Neural cell (in vitro differentiated cells): ENCODE measurements around the gene CDKN1B. TPM values are rescaled to one million over a fixed set of nuclear protein-coding genes. Genes with fewer than 3 reads are reported as not detected.

ENCODE experiments used
- H2AFZ ChIP-seq: fragments of 200-600, 300-800 bp; sonication (generic), shearing (Covaris generic); 2 replicates; pipeline ENCODE4 v1.6.0; 2014; ENCODE audit warnings: low read depth, mild to moderate bottlenecking, antibody characterized with exemption, low read length, moderate library complexity
- H3F3A ChIP-seq: fragments of 200-600 bp; shearing (Covaris generic); 2 replicates; pipeline ENCODE4 v1.6.1; 2016; ENCODE audit warnings: mild to moderate bottlenecking, moderate library complexity, mixed read lengths, antibody characterized with exemption, low read length; ENCODE audit not compliant: insufficient read depth, poor library complexity, severe bottlenecking
- H3K27ac ChIP-seq: fragments of 200-600, 300-800 bp; sonication (generic), shearing (Covaris generic); 2 replicates; pipeline ENCODE4 v1.5.1; 2014; ENCODE audit warnings: mild to moderate bottlenecking, low read length, moderate library complexity
- H3K27me3 ChIP-seq: fragments of 300-800, 200-600 bp; sonication (generic), shearing (Covaris generic); 2 replicates; pipeline ENCODE4 v1.6.0; 2014; ENCODE audit warnings: mild to moderate bottlenecking, low read depth, low read length, moderate library complexity; ENCODE audit not compliant: insufficient read depth
- H3K36me3 ChIP-seq: fragments of 300-800, 200-600 bp; sonication (generic), shearing (Covaris generic); 2 replicates; pipeline ENCODE4 v1.5.1; 2014; ENCODE audit warnings: mild to moderate bottlenecking, antibody characterized with exemption, low read length, moderate library complexity; ENCODE audit not compliant: insufficient read depth
- H3K4me2 ChIP-seq: fragments of 300-800, 200-600 bp; sonication (generic), shearing (Covaris generic); 2 replicates; pipeline ENCODE4 v1.6.0; 2014; ENCODE audit warnings: mild to moderate bottlenecking, low read length
- H3K4me3 ChIP-seq: fragments of 300-800, 200-600 bp; sonication (generic), shearing (Covaris generic); 2 replicates; pipeline ENCODE4 v1.5.1; 2014; ENCODE audit warnings: mild to moderate bottlenecking, low read length, moderate library complexity
- H3K79me2 ChIP-seq: fragments of 200-600 bp; shearing (Covaris generic); replicated peaks from 2 replicates; pipeline ENCODE4 v1.6.0; 2014; ENCODE audit warnings: mild to moderate bottlenecking, low read length, moderate library complexity; ENCODE audit not compliant: insufficient read depth
- H3K9ac ChIP-seq: fragments of 300-800, 200-600 bp; sonication (generic), shearing (Covaris generic); 2 replicates; pipeline ENCODE4 v1.6.1; 2016; ENCODE audit warnings: mild to moderate bottlenecking, low read length, mixed read lengths
- H3K9me2 ChIP-seq: fragments of 200-600 bp; shearing (Covaris generic); 2 replicates; pipeline ENCODE4 v1.6.1; 2016; ENCODE audit warnings: mild to moderate bottlenecking, low read length, mixed read lengths; ENCODE audit not compliant: insufficient read depth
- H3K9me3 ChIP-seq: fragments of 200-600, 300-800 bp; sonication (generic), shearing (Covaris generic); 2 replicates; pipeline ENCODE4 v1.6.1; 2016; ENCODE audit warnings: mild to moderate bottlenecking, mixed run types, low read length, moderate library complexity, mixed read lengths
- H4K20me1 ChIP-seq: fragments of 200-600 bp; shearing (Covaris generic); 2 replicates; pipeline ENCODE4 v1.6.1; 2016; ENCODE audit warnings: mild to moderate bottlenecking, mixed run types; ENCODE audit not compliant: insufficient read depth
- CTCF ChIP-seq: fragments of 450-650 bp; IDR thresholded peaks from 2 replicates; pipeline ENCODE4 v1.5.1; 2014; ENCODE audit warnings: antibody characterized with exemption, mild to moderate bottlenecking, moderate library complexity; ENCODE audit not compliant: poor library complexity, severe bottlenecking
- EP300 ChIP-seq: fragments of 450-650 bp; conservative IDR thresholded peaks from 2 replicates; pipeline ENCODE4 v1.6.1; 2014; ENCODE audit warnings: antibody characterized with exemption, mild to moderate bottlenecking, moderate library complexity; ENCODE audit not compliant: poor library complexity, severe bottlenecking
- EZH2 ChIP-seq: fragments of 200-600, 300-800 bp; shearing (Covaris generic), sonication (generic); IDR thresholded peaks from 2 replicates; pipeline ENCODE4 v1.6.1; 2014; ENCODE audit warnings: antibody characterized with exemption, low read length, borderline replicate concordance, mild to moderate bottlenecking; ENCODE audit not compliant: insufficient read depth, poor library complexity, severe bottlenecking
- MXI1 ChIP-seq: fragments of 450-650 bp; conservative IDR thresholded peaks from 2 replicates; pipeline ENCODE4 v1.6.1; 2014; ENCODE audit warnings: antibody characterized with exemption, mild to moderate bottlenecking; ENCODE audit not compliant: poor library complexity, severe bottlenecking
- POLR2AphosphoS5 ChIP-seq: IDR thresholded peaks from 2 replicates; pipeline ENCODE4 v1.6.1; 2012
- RAD21 ChIP-seq: fragments of 450-650 bp; conservative IDR thresholded peaks from 2 replicates; pipeline ENCODE4 v1.6.1; 2014; ENCODE audit warnings: antibody characterized with exemption, mild to moderate bottlenecking, moderate library complexity
- REST ChIP-seq: IDR thresholded peaks from 2 replicates; pipeline ENCODE4 v1.6.1; 2012; ENCODE audit warnings: borderline replicate concordance
- SMC3 ChIP-seq: fragments of 450-650 bp; conservative IDR thresholded peaks from 2 replicates; pipeline ENCODE4 v1.6.1; 2014; ENCODE audit warnings: antibody characterized with exemption, mild to moderate bottlenecking, moderate library complexity; ENCODE audit not compliant: poor library complexity
- TAF1 ChIP-seq: IDR thresholded peaks from 2 replicates; pipeline ENCODE4 v1.6.1; 2012; ENCODE audit warnings: low read depth
- polyA plus RNA-seq: library from polyadenylated mRNA; depleted of rRNA; stranded (reverse); fragments of >200 nt; gene quantifications from 2 replicates; pipeline ENCODE4 v1.2.3, GENCODE V29; 2014

CDKN1B gene
- polyA plus RNA-seq, 1 donor from 2014 or later = 107 TPM

DNA sequence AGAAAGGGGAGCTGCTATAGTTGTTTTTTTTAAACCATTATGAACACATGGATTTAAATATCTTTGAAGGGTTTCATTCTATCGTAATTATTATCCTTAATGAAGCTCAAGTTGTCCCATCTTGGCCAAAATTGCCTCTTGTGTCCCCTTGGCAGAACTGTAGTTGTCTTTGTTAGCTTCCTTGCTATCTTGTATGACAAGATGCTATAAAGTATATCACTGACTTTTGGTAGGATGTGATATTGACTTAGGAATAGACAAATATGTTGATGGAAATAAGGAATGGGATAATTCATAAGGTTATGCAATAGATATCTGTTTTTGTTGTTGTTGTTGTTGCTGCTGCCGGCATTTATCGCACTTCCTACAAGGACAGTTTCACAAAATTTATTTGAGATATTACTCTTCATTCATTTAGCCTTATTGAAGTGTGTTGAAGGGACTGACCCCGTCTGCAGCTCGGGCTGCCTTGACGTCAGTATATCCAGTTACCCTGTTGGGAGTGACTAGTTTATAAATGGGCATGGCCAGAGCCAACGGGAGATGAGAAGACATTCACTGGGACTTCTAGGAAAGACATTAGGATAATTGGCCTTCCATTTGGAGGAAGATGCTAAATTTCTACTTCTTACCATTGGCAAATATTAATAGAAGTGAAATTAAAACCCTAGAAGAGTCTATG is 42.2 kb downstream of the CDKN1B start:
- H2AFZ ChIP-seq = no peak overlapping the region
- TF ChIP-seq SMC3 (no peak), CTCF (no peak), RAD21 (no peak), POLR2AphosphoS5 (no peak), EP300 (no peak), REST (no peak), MXI1 (no peak), TAF1 (no peak), EZH2 (no peak)
- no peaks in the 10 kb centered on the region for H3K79me2 ChIP-seq
- H3K9me3 ChIP-seq = no peaks in the 10 kb centered on the region
- H3K9ac ChIP-seq = no peak overlapping the region
- no peaks in the 10 kb centered on the region for H3K27me3 ChIP-seq
- no peaks in the 10 kb centered on the region for H3F3A ChIP-seq
- H3K27ac ChIP-seq = no peak overlapping the region
- H3K36me3 ChIP-seq = no peaks in the 10 kb centered on the region
- H3K9me2 ChIP-seq = no peaks in the 10 kb centered on the region
- no peak overlapping the region for H3K4me2 ChIP-seq
- no peaks in the 10 kb centered on the region for H4K20me1 ChIP-seq
- H3K4me3 ChIP-seq = no peak overlapping the region

GRCh38 chr12:12764824-12765223 is 47.7 kb downstream of the CDKN1B start:
- Histone ChIP-seq H3K36me3 (no peaks in the 10 kb centered on the region), H3K4me3 (no peak overlapping the region), H3K9me2 (no peaks in the 10 kb centered on the region), H3F3A (no peaks in the 10 kb centered on the region), H3K9me3 (no peaks in the 10 kb centered on the region), H3K27me3 (no peaks in the 10 kb centered on the region), H3K4me2 (no peak overlapping the region), H4K20me1 (no peaks in the 10 kb centered on the region), H2AFZ (no peak overlapping the region), H3K27ac (no peak overlapping the region), H3K9ac (no peak overlapping the region), H3K79me2 (no peaks in the 10 kb centered on the region)
- TF ChIP-seq POLR2AphosphoS5 (no peak), REST (no peak), EZH2 (no peak), MXI1 (no peak), CTCF (no peak), EP300 (no peak), TAF1 (no peak), RAD21 (no peak), SMC3 (no peak)
